BJ (cell line): ENCODE results near the gene DLX2. TPM values are rescaled to one million over a fixed set of nuclear protein-coding genes. Genes with fewer than 3 reads are reported as not detected.

Experiments used
- CTCF ChIA-PET: fragments of 350-600 bp; formaldehyde crosslinking; extraction: SDS; loops from one replicate; lab custom pipeline; 2021; ENCODE audit warnings: antibody characterized with exemption, inconsistent platforms; lab: Yijun Ruan, JAX
- POLR2A ChIA-PET: fragments of 300-600 bp; sonication (Branson Sonifier 250); formaldehyde crosslinking; extraction: SDS; loops from one replicate; lab custom pipeline; 2021; ENCODE audit warnings: antibody characterized with exemption; lab: Charles Lee
- DNase-seq: peaks from one replicate; pipeline ENCODE4 v3.0.0-alpha.2; 2011; ENCODE audit warnings: low read depth
- H3K27me3 ChIP-seq: 2 replicates; pipeline ENCODE4 v1.6.0; 2011; ENCODE audit warnings: low read length; ENCODE audit not compliant: control insufficient read depth, insufficient read depth
- H3K36me3 ChIP-seq: 2 replicates; pipeline ENCODE4 v1.5.1; 2011; ENCODE audit warnings: low read length; ENCODE audit not compliant: control insufficient read depth, insufficient read depth
- H3K4me3 ChIP-seq: 2 replicates; pipeline ENCODE4 v1.5.1; 2011; ENCODE audit warnings: low read depth, mild to moderate bottlenecking, control low read depth, low read length
- CTCF ChIP-seq: IDR thresholded peaks from 2 replicates; pipeline ENCODE4 v1.5.1; 2011; ENCODE audit warnings: low read depth, mild to moderate bottlenecking, control low read depth, inconsistent platforms, low read length, moderate library complexity; ENCODE audit not compliant: insufficient read depth
- polyA plus RNA-seq: library from polyadenylated mRNA; depleted of rRNA; stranded (reverse); fragments of >200 nt; gene quantifications from 2 replicates; pipeline ENCODE4 v1.2.3, GENCODE V29; 2011

DLX2 gene
- polyA plus RNA-seq, 1 experiment: 0.20 TPM

GRCh38 chr2:172089633-172090032 is 13.1 kb downstream of the DLX2 start:
- no peak for TF ChIP-seq CTCF
- ChIA-PET POLR2A (no interaction called here), CTCF (no interaction called here)
- DNase-seq: no peak
- no peaks in the 10 kb centered on the region for H3K36me3 ChIP-seq
- no peak overlapping the region for H3K4me3 ChIP-seq
- peaks cover 51% of the 10 kb centered on the region for H3K27me3 ChIP-seq

GRCh38 chr2:172089005-172089504 is 13.6 kb downstream of the DLX2 start:
- no peak for DNase-seq
- no peak overlapping the region for H3K4me3 ChIP-seq
- no peaks in the 10 kb centered on the region for H3K36me3 ChIP-seq
- CTCF ChIA-PET: no interaction called here
- TF ChIP-seq CTCF: no peak
- peaks cover 49% of the 10 kb centered on the region for H3K27me3 ChIP-seq
- POLR2A ChIA-PET: no interaction called here

- CTCF ChIA-PET: interaction anchor here (0.6 to 1.1 kb wide), 2 partner anchors 38 to 73 kb away, joined by 3 read pairs; no protein-coding TSS in a partner anchor
- H3K27me3 ChIP-seq: peaks cover 53% of the 10 kb centered on the region
- POLR2A ChIA-PET: no interaction called here
- TF ChIP-seq CTCF: no peak
- no peak for DNase-seq
- H3K36me3 ChIP-seq: no peaks in the 10 kb centered on the region
- no peak overlapping the region for H3K4me3 ChIP-seq
Observed at GRCh38 chr2:172088245-172089004, 14.3 kb downstream of the DLX2 start.

GRCh38 chr2:172087780-172088244 is 14.9 kb downstream of the DLX2 start:
- Histone ChIP-seq H3K27me3 (peaks cover 54% of the 10 kb centered on the region), H3K4me3 (no peak overlapping the region), H3K36me3 (no peaks in the 10 kb centered on the region)
- ChIA-PET CTCF (interaction anchor here (0.7 to 1.1 kb wide), 4 partner anchors 8 to 303 kb away, joined by 3 read pairs; no protein-coding TSS in a partner anchor), POLR2A (no interaction called here)
- no peak for DNase-seq
- TF ChIP-seq CTCF: no peak

- TF ChIP-seq CTCF: no peak
Observed at GRCh38 chr2:172087207-172087779, 15.4 kb downstream of the DLX2 start.

More at GRCh38 chr2:172087207-172087779, 15.4 kb downstream of the DLX2 start:
- H3K4me3 ChIP-seq: no peak overlapping the region
- ChIA-PET POLR2A (no interaction called here), CTCF (interaction anchor here (0.7 to 1.1 kb wide), 4 partner anchors 8 to 303 kb away, joined by 3 read pairs; no protein-coding TSS in a partner anchor)
- DNase-seq: no peak
- peaks cover 56% of the 10 kb centered on the region for H3K27me3 ChIP-seq
- no peaks in the 10 kb centered on the region for H3K36me3 ChIP-seq
